Natural killer cell (primary cell): ENCODE measurements around the gene PEX6. TPM values are rescaled to one million over a fixed set of nuclear protein-coding genes. Genes with fewer than 3 reads are reported as not detected.
A peak's percentile ranks its signal among the peaks of the same experiment; 100 is the strongest.

Experiments
- ATAC-seq, 3 donors: fragments of 150-1000 bp in 2 of 3; fragments of 200-7000 bp in 1 of 3; cut with Tn5 transposase; 1 replicate in 1 of 3; 2 replicates in 2 of 3; pipeline ENCODE4 v1.10.0; 2021; ENCODE audit warnings: mild to moderate bottlenecking in 2 of 3, moderate library complexity in 2 of 3
- DNase-seq, 2 donors: peaks; one replicate each; pipeline versions ENCODE4 v3.0.0 to v3.0.0-alpha.2; 2013 to 2021; ENCODE audit warnings: mixed read lengths in 1 of 2
- H3K27ac ChIP-seq: one replicate; pipeline ENCODE4 v1.5.1; 2013; ENCODE audit warnings: mild to moderate bottlenecking, low read length
- H3K27me3 ChIP-seq: one replicate; pipeline ENCODE4 v1.6.1; 2013; ENCODE audit warnings: low read length; ENCODE audit not compliant: control insufficient read depth, insufficient read depth
- H3K36me3 ChIP-seq: one replicate; pipeline ENCODE4 v1.6.1; 2013; ENCODE audit warnings: low read length; ENCODE audit not compliant: control insufficient read depth, insufficient read depth
- H3K4me1 ChIP-seq: one replicate; pipeline ENCODE4 v1.6.1; 2013; ENCODE audit warnings: low read length; ENCODE audit not compliant: control insufficient read depth, insufficient read depth
- H3K4me3 ChIP-seq: one replicate; pipeline ENCODE4 v1.5.1; 2013; ENCODE audit warnings: low read length
- H3K9me3 ChIP-seq: one replicate; pipeline ENCODE4 v1.6.1; 2013; ENCODE audit warnings: low read length; ENCODE audit not compliant: control insufficient read depth, insufficient read depth
- H3K27ac Mint-ChIP-seq, 2 donors: one replicate each; pipeline ENCODE4 v1.8.0; 2022; ENCODE audit warnings: mild to moderate bottlenecking in 2 of 2, mixed read lengths in 2 of 2, moderate library complexity in 1 of 2
- H3K27me3 Mint-ChIP-seq, 2 donors: one replicate each; pipeline ENCODE4 v1.8.0; 2022; ENCODE audit warnings: low read depth in 2 of 2, mixed read lengths in 2 of 2
- H3K36me3 Mint-ChIP-seq: one replicate; pipeline ENCODE4 v1.8.0; 2022; ENCODE audit warnings: mixed read lengths
- H3K4me1 Mint-ChIP-seq, 2 donors: one replicate each; pipeline ENCODE4 v1.8.0; 2022; ENCODE audit warnings: mixed read lengths in 2 of 2
- H3K4me3 Mint-ChIP-seq: one replicate; pipeline ENCODE4 v1.8.0; 2022; ENCODE audit warnings: mild to moderate bottlenecking, moderate library complexity, mixed read lengths
- H3K9me3 Mint-ChIP-seq, 2 donors: one replicate each; pipeline ENCODE4 v1.8.0; 2022; ENCODE audit warnings: mixed read lengths in 2 of 2
- CTCF ChIP-seq: fragments of 200-600 bp; IDR thresholded peaks from one replicate; pipeline ENCODE4 v1.8.0; 2022; ENCODE audit warnings: antibody characterized with exemption
- WGBS: methylation state at CpG from one replicate; pipeline ENCODE4 v1.1.7; 2013; ENCODE audit warnings: missing lambda C conversion rate; ENCODE audit not compliant: insufficient coverage; 5-methylcytosine and 5-hydroxymethylcytosine counted together
- intact Hi-C: fragments of 100-400 bp; cut with micrococcal nuclease; formaldehyde crosslinking; loops from one replicate; pipeline ENCODE4 v1.14.2; 2022
- total RNA-seq, 4 donors: library from RNA; stranded (reverse); fragments of 120-200 nt in 1 of 4; gene quantifications; one replicate each; pipeline versions ENCODE4 v1.2.3 to v1.2.4, GENCODE V29; 2013 to 2022

The PEX6 gene
- total RNA-seq, 3 donors from 2014 or later (not counting 1 experiment from before 2014, with no cell fraction given), result 8.2 to 13.6 (median 9.9) TPM

GRCh38 chr6:42937548-42938427 is 41.2 kb downstream of the PEX6 start:
- Histone ChIP-seq H3K27me3 (no peaks in the 10 kb centered on the region), H3K9me3 (no peaks in the 10 kb centered on the region), H3K4me3 (no peak overlapping the region), H3K4me1 (peaks cover 13% of the 10 kb centered on the region), H3K27ac (no peak overlapping the region), H3K36me3 (peaks cover 69% of the 10 kb centered on the region)
- 93% methylated on average over 13 of the region's 13 CpGs for WGBS
- no peak for ATAC-seq
- intact Hi-C loops, result no loop called here
- TF ChIP-seq CTCF, result no peak
- no peaks in the 10 kb centered on the region for H3K27me3 Mint-ChIP-seq
- H3K4me3 Mint-ChIP-seq, result no peak overlapping the region
- H3K27ac Mint-ChIP-seq, result peak overlapping the region in 1 of 2 donors; percentile 72
- H3K4me1 Mint-ChIP-seq, result peaks cover 11 to 25% of the 10 kb centered on the region in 2 donors
- H3K36me3 Mint-ChIP-seq, result peaks cover 7% of the 10 kb centered on the region
- H3K9me3 Mint-ChIP-seq, result no peaks in the 10 kb centered on the region
- no peak for DNase-seq

GRCh38 chr6:42936398-42936797 is 42.6 kb downstream of the PEX6 start:
- WGBS, result 97% methylated on average over 11 of the region's 11 CpGs
- Mint-ChIP-seq H3K27ac (peak overlapping the region in 1 of 2 donors; percentile 10), H3K4me3 (no peak overlapping the region), H3K9me3 (no peaks in the 10 kb centered on the region), H3K4me1 (peaks cover 23 to 37% of the 10 kb centered on the region in 2 donors), H3K36me3 (peaks cover 7% of the 10 kb centered on the region), H3K27me3 (no peaks in the 10 kb centered on the region)
- TF ChIP-seq CTCF, result no peak
- Histone ChIP-seq H3K36me3 (peaks cover 69% of the 10 kb centered on the region), H3K27me3 (no peaks in the 10 kb centered on the region), H3K4me1 (peaks cover 27% of the 10 kb centered on the region), H3K27ac (no peak overlapping the region), H3K4me3 (no peak overlapping the region), H3K9me3 (no peaks in the 10 kb centered on the region)
- DNase-seq (no peak), ATAC-seq (no peak)
- intact Hi-C loops, result no loop called here

- H3K4me3 ChIP-seq, result no peak overlapping the region
- Mint-ChIP-seq H3K4me1 (peaks cover 33 to 47% of the 10 kb centered on the region in 2 donors), H3K36me3 (peaks cover 7% of the 10 kb centered on the region), H3K27me3 (no peaks in the 10 kb centered on the region), H3K27ac (peak overlapping the region; percentile 35 to 50), H3K9me3 (no peaks in the 10 kb centered on the region), H3K4me3 (no peak overlapping the region)
- 70% methylated on average over 7 of the region's 7 CpGs for WGBS
- no peak for TF ChIP-seq CTCF
- H3K9me3 ChIP-seq, result no peaks in the 10 kb centered on the region
- intact Hi-C loops, result no loop called here
- H3K27ac ChIP-seq, result no peak overlapping the region
- H3K27me3 ChIP-seq, result no peaks in the 10 kb centered on the region
- peaks cover 37% of the 10 kb centered on the region for H3K4me1 ChIP-seq
- DNase-seq (no peak), ATAC-seq (no peak)
- peaks cover 61% of the 10 kb centered on the region for H3K36me3 ChIP-seq
These were observed 43.7 kb downstream of the PEX6 start for GRCh38 chr6:42935322-42935721.
